ENCODE results near the gene SPSB1. TPM values are rescaled to one million over a fixed set of nuclear protein-coding genes. Genes with fewer than 3 reads are reported as not detected.

The SPSB1 gene
- total and polyA plus RNA-seq, 4 donors, result 21.2 to 62.0 (median 35.8) TPM

DNA sequence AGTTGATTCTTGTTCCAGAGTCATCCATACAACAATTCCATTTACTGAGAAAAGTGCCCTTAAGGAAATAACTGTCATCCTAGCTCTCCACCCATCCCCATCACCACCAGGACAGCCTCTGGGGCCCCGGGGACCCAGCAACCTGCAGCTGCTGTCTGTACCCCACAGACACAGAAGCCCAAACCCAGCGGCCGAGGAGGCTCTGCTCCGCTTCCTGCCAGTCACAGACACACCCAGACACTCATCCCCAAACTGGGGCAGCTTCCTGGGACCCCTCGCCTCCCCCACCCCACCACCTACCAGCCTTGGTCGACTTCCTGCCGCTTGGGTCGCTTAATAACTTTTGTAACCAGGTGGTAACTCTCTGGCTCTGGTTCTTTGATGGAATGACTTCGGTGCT, 125.0 kb downstream of the SPSB1 start:
- Histone ChIP-seq H3K27ac (ENCODE audit: low read depth in 1 of 2, low read length in 2 of 2) (no peak overlapping the region), H3K36me3 (ENCODE audit: control insufficient read depth in 1 of 2, insufficient read depth in 2 of 2, low read length in 1 of 2) (no peaks in the 10 kb centered on the region), H3K4me3 (ENCODE audit: low read length in 2 of 2) (no peak overlapping the region), H3K27me3 (ENCODE audit: control insufficient read depth in 1 of 2, insufficient read depth in 2 of 2, low read length in 1 of 2) (no peaks in the 10 kb centered on the region), H3K9me3 (ENCODE audit: control insufficient read depth, low read length) (no peaks in the 10 kb centered on the region), H3K4me1 (ENCODE audit: control insufficient read depth in 1 of 2, insufficient read depth in 2 of 2, low read length in 2 of 2) (peaks cover 0 to 5% of the 10 kb centered on the region in 2 donors)
- ATAC-seq (ENCODE audit: low FRiP score) (no peak), DNase-seq (no peak)
- intact Hi-C loops (cut with DNase I), result no loop called here
- 92% methylated on average over 9 of the region's 9 CpGs for WGBS, 2 donors

GRCh38 chr1:9418851-9419250, 126.2 kb downstream of the SPSB1 start:
- Histone ChIP-seq H3K27ac (ENCODE audit: low read depth in 1 of 2, low read length in 2 of 2) (no peak overlapping the region), H3K36me3 (ENCODE audit: control insufficient read depth in 1 of 2, insufficient read depth in 2 of 2, low read length in 1 of 2) (no peaks in the 10 kb centered on the region), H3K9me3 (ENCODE audit: control insufficient read depth, low read length) (no peaks in the 10 kb centered on the region), H3K27me3 (ENCODE audit: control insufficient read depth in 1 of 2, insufficient read depth in 2 of 2, low read length in 1 of 2) (no peaks in the 10 kb centered on the region), H3K4me1 (ENCODE audit: control insufficient read depth in 1 of 2, insufficient read depth in 2 of 2, low read length in 2 of 2) (peaks cover 0 to 5% of the 10 kb centered on the region in 2 donors), H3K4me3 (ENCODE audit: low read length in 2 of 2) (no peak overlapping the region)
- 94 to 95% methylated on average over 7 of the region's 7 CpGs for WGBS, 2 donors
- DNase-seq, result no peak
- ATAC-seq (ENCODE audit: low FRiP score), result no peak
- intact Hi-C loops (cut with DNase I), result no loop called here

Other genes with a start within 250 kb of the SPSB1 start
- gene SLC2A5, start 223.3 kb upstream of the SPSB1 start, total RNA-seq, result 10 to 100 TPM in 1 of 2 donors, 1 to 10 TPM in 1; 5.8 to 17.5 TPM
- gene SLC2A5, start 223.3 kb upstream of the SPSB1 start, polyA plus RNA-seq, result 10 to 100 TPM in 1 of 2 donors, under 1 TPM in 1; 0.31 to 10.5 TPM
- 1 to 10 TPM; 7.1 to 7.9 TPM for gene GPR157, start 163.8 kb upstream of the SPSB1 start, total RNA-seq
- 1 to 10 TPM; 1.1 to 2.4 TPM for gene GPR157, start 163.8 kb upstream of the SPSB1 start, polyA plus RNA-seq
- gene H6PD, start 58.1 kb upstream of the SPSB1 start, total RNA-seq, result 10 to 100 TPM; 62.6 to 65.4 TPM
- gene H6PD, start 58.1 kb upstream of the SPSB1 start, polyA plus RNA-seq, result 10 to 100 TPM in 1 of 2 donors, 1 to 10 TPM in 1; 4.8 to 17.9 TPM
- 1 to 10 TPM; 2.2 to 3.0 TPM for gene SLC25A33, start 246.6 kb downstream of the SPSB1 start, total RNA-seq
- 1 to 10 TPM; 1.5 to 2.1 TPM for gene SLC25A33, start 246.6 kb downstream of the SPSB1 start, polyA plus RNA-seq

Measured in aorta (tissue), 5 donors.